IPS DF 6.9 (cell line): ENCODE results near the gene FOXK1.
"Not testable (repeated sequence)": the region's sequence is repeated elsewhere in the genome, so short reads cannot be mapped to it uniquely, and the experiment has no call there.

ENCODE experiments used
- DNase-seq: peaks from one replicate; pipeline ENCODE4 v3.0.0-alpha.2; 2013; ENCODE audit warnings: low read depth, low spot score
- H3K27ac ChIP-seq: one replicate; pipeline ENCODE4 v1.5.1; 2013; ENCODE audit warnings: low read length, control low read depth
- H3K27me3 ChIP-seq: 2 replicates; pipeline ENCODE4 v1.6.1; 2013; ENCODE audit warnings: mild to moderate bottlenecking, low read length; ENCODE audit not compliant: control insufficient read depth, insufficient read depth
- H3K36me3 ChIP-seq: 2 replicates; pipeline ENCODE4 v1.6.1; 2013; ENCODE audit warnings: low read length; ENCODE audit not compliant: control insufficient read depth, insufficient read depth
- H3K4me1 ChIP-seq: 2 replicates; pipeline ENCODE4 v1.6.1; 2013; ENCODE audit warnings: low read length; ENCODE audit not compliant: control insufficient read depth, insufficient read depth
- H3K4me3 ChIP-seq: 2 replicates; pipeline ENCODE4 v1.5.1; 2013; ENCODE audit warnings: mild to moderate bottlenecking, low read length
- H3K9me3 ChIP-seq: 2 replicates; pipeline ENCODE4 v1.6.1; 2013; ENCODE audit warnings: low read length, inconsistent platforms; ENCODE audit not compliant: control insufficient read depth, insufficient read depth
- WGBS: extraction: QIAGEN DNeasy Blood & Tissue Kit; methylation state at CpG from one replicate; pipeline ENCODE4 v1.1.7; 2013; ENCODE audit warnings: mixed read lengths, missing lambda C conversion rate; ENCODE audit not compliant: insufficient read length, insufficient coverage; 5-methylcytosine and 5-hydroxymethylcytosine counted together

FOXK1 gene

GRCh38 chr7:4792537-4793126, 110.5 kb downstream of the FOXK1 start:
- Histone ChIP-seq H3K4me3 (peak overlapping the region; percentile 30; the same call in 1 of the 2 replicates), H3K4me1 (no peaks in the 10 kb centered on the region), H3K36me3 (peaks cover 8% of the 10 kb centered on the region), H3K27me3 (no peaks in the 10 kb centered on the region), H3K9me3 (no peaks in the 10 kb centered on the region), H3K27ac (no peak overlapping the region)
- WGBS = no CpG with 5 or more reads among the region's 47 CpGs
- no peak for DNase-seq

GRCh38 chr7:4793385-4793993, 111.4 kb downstream of the FOXK1 start:
- not testable (repeated sequence) for H3K4me1 ChIP-seq
- WGBS = no CpG with 5 or more reads among the region's 30 CpGs

GRCh38 chr7:4794171-4794570, 112.1 kb downstream of the FOXK1 start:
- not testable (repeated sequence) for H3K27me3 ChIP-seq, H3K4me1 ChIP-seq, DNase-seq, H3K36me3 ChIP-seq, H3K9me3 ChIP-seq, H3K27ac ChIP-seq, H3K4me3 ChIP-seq
- WGBS = no CpG with 5 or more reads among the region's 14 CpGs

More at GRCh38 chr7:4793385-4793993, 111.4 kb downstream of the FOXK1 start:
- DNase-seq, H3K27me3 ChIP-seq, H3K9me3 ChIP-seq, H3K4me3 ChIP-seq, H3K27ac ChIP-seq, H3K36me3 ChIP-seq: not testable (repeated sequence)

- Histone ChIP-seq H3K27me3 (no peaks in the 10 kb centered on the region), H3K4me1 (no peaks in the 10 kb centered on the region), H3K9me3 (no peaks in the 10 kb centered on the region), H3K27ac (no peak overlapping the region), H3K36me3 (peaks cover 3% of the 10 kb centered on the region; the same call in 1 of the 2 replicates), H3K4me3 (no peak overlapping the region)
- DNase-seq = no peak
- no CpG with 5 or more reads among the region's 24 CpGs for WGBS
Measured at GRCh38 chr7:4794591-4795350, 112.7 kb downstream of the FOXK1 start.

GRCh38 chr7:4796453-4796852, 114.4 kb downstream of the FOXK1 start:
- WGBS = no CpG with 5 or more reads among the region's 9 CpGs

GRCh38 chr7:4797858-4798705, 116.0 kb downstream of the FOXK1 start:
- WGBS = no CpG with 5 or more reads among the region's 37 CpGs

More at GRCh38 chr7:4796453-4796852, 114.4 kb downstream of the FOXK1 start:
- no peaks in the 10 kb centered on the region; the same call in 1 of the 2 replicates for H3K36me3 ChIP-seq
- H3K27ac ChIP-seq = no peak overlapping the region
- no peaks in the 10 kb centered on the region for H3K9me3 ChIP-seq
- H3K4me1 ChIP-seq = no peaks in the 10 kb centered on the region
- no peaks in the 10 kb centered on the region for H3K27me3 ChIP-seq
- H3K4me3 ChIP-seq = no peak overlapping the region
- DNase-seq = no peak

GRCh38 chr7:4798706-4799235, 116.7 kb downstream of the FOXK1 start:
- H3K36me3 ChIP-seq = no peaks in the 10 kb centered on the region
- WGBS = no CpG with 5 or more reads among the region's 15 CpGs
- no peaks in the 10 kb centered on the region for H3K27me3 ChIP-seq
- H3K4me1 ChIP-seq = no peaks in the 10 kb centered on the region
- no peak overlapping the region for H3K4me3 ChIP-seq
- DNase-seq = no peak
- no peaks in the 10 kb centered on the region for H3K9me3 ChIP-seq
- no peak overlapping the region for H3K27ac ChIP-seq

More at GRCh38 chr7:4797858-4798705, 116.0 kb downstream of the FOXK1 start:
- peak; percentile 66 for DNase-seq
- Histone ChIP-seq H3K27ac (no peak overlapping the region), H3K36me3 (no peaks in the 10 kb centered on the region), H3K4me1 (no peaks in the 10 kb centered on the region), H3K9me3 (no peaks in the 10 kb centered on the region), H3K4me3 (no peak overlapping the region), H3K27me3 (no peaks in the 10 kb centered on the region)

- H3K27ac ChIP-seq = no peak overlapping the region
- H3K27me3 ChIP-seq = no peaks in the 10 kb centered on the region
- no peaks in the 10 kb centered on the region for H3K4me1 ChIP-seq
- H3K4me3 ChIP-seq = no peak overlapping the region
- H3K36me3 ChIP-seq = no peaks in the 10 kb centered on the region
- no CpG with 5 or more reads among the region's 39 CpGs for WGBS
- DNase-seq = no peak
- no peaks in the 10 kb centered on the region for H3K9me3 ChIP-seq
Measured at GRCh38 chr7:4799508-4800268, 117.6 kb downstream of the FOXK1 start.

GRCh38 chr7:4800487-4800886, 118.4 kb downstream of the FOXK1 start:
- H3K4me3 ChIP-seq = no peak overlapping the region

More at GRCh38 chr7:4800487-4800886, 118.4 kb downstream of the FOXK1 start:
- WGBS = no CpG with 5 or more reads among the region's 10 CpGs
- Histone ChIP-seq H3K9me3 (no peaks in the 10 kb centered on the region), H3K27me3 (no peaks in the 10 kb centered on the region), H3K27ac (no peak overlapping the region), H3K4me1 (no peaks in the 10 kb centered on the region), H3K36me3 (no peaks in the 10 kb centered on the region)
- no peak for DNase-seq
